ENCODE measurements around the gene GORAB. TPM values are rescaled to one million over a fixed set of nuclear protein-coding genes. Genes with fewer than 3 reads are reported as not detected.

Gene GORAB
- total and polyA plus RNA-seq, 9 of the 15 experiments (the other 6 are each of a cell fraction or from before 2014, with no cell fraction given) = 4.4 to 12.9 (median 8.9) TPM

GRCh38 chr1:170530972-170531757 lies 801 bp upstream of the GORAB start (continued):
- no peak for TF ChIP-seq KAT2B (IDR thresholded peaks at IDR 0.05; ENCODE audit: low read depth, low read length)
- TF ChIP-seq TEAD1 (CRISPR knock-in tag; IDR thresholded peaks at IDR 0.05) = 0 out of 4 replicates have a peak, but pooled peaks of 1 of the 2 experiments have one; percentile 8
- TF ChIP-seq CHD4 (IDR thresholded peaks at IDR 0.05; ENCODE audit: insufficient read depth, insufficient replicate concordance, low read depth, low read length, poor library complexity, severe bottlenecking) = peak; percentile 60
- no peak for TF ChIP-seq CEBPB (tag; IDR thresholded peaks at IDR 0.05)
- peak in 1 of 2 experiments; percentile 22; a peak in 1 of 4 replicates for TF ChIP-seq KDM1A (IDR thresholded peaks at IDR 0.05)
- no peak for TF ChIP-seq TAL1 (IDR thresholded peaks at IDR 0.05)
- no peak for TF ChIP-seq ZNF232 (CRISPR knock-in tag; IDR thresholded peaks at IDR 0.05)
- no peak for TF ChIP-seq PHF20 (IDR thresholded peaks at IDR 0.05; ENCODE audit: partially characterized antibody)
- 0 out of 2 replicates have a peak, but pooled peaks have one; percentile 47 for TF ChIP-seq BCOR (IDR thresholded peaks at IDR 0.05)
- TF ChIP-seq PBX2 (CRISPR knock-in tag; IDR thresholded peaks at IDR 0.05; ENCODE audit: low read depth) = no peak
- TF ChIP-seq PBX2 (tag; conservative IDR thresholded peaks at IDR 0.05; ENCODE audit: low read depth) = peak; percentile 59
- 0 out of 2 replicates have a peak, but pooled peaks have one; percentile 53 for TF ChIP-seq TRIM25 (IDR thresholded peaks at IDR 0.05; ENCODE audit: borderline replicate concordance)
- TF ChIP-seq ZNF445 (CRISPR knock-in tag; IDR thresholded peaks at IDR 0.05; ENCODE audit: low read depth) = no peak
- no peak; the same call in 1 of the 2 replicates for TF ChIP-seq CEBPG (CRISPR knock-in tag; IDR thresholded peaks at IDR 0.05)
- peak in 1 of 2 experiments; percentile 84; a peak in 3 of 4 replicates for TF ChIP-seq CEBPG (tag; conservative IDR thresholded peaks at IDR 0.05 in 1 of 2, IDR thresholded peaks at IDR 0.05 in 1 of 2)
- peak; percentile 44 for TF ChIP-seq MEIS2 (IDR thresholded peaks at IDR 0.05; ENCODE audit: partially characterized antibody)
- 0 out of 2 replicates have a peak, but pooled peaks have one; percentile 7 for TF ChIP-seq HES1 (IDR thresholded peaks at IDR 0.05; ENCODE audit: low read depth)
- TF ChIP-seq, protein P1, sequence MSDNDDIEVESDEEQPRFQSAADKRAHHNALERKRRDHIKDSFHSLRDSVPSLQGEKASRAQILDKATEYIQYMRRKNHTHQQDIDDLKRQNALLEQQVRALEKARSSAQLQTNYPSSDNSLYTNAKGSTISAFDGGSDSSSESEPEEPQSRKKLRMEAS (CRISPR knock-in tag; IDR thresholded peaks at IDR 0.05) = no peak
- TF ChIP-seq, protein P2, sequence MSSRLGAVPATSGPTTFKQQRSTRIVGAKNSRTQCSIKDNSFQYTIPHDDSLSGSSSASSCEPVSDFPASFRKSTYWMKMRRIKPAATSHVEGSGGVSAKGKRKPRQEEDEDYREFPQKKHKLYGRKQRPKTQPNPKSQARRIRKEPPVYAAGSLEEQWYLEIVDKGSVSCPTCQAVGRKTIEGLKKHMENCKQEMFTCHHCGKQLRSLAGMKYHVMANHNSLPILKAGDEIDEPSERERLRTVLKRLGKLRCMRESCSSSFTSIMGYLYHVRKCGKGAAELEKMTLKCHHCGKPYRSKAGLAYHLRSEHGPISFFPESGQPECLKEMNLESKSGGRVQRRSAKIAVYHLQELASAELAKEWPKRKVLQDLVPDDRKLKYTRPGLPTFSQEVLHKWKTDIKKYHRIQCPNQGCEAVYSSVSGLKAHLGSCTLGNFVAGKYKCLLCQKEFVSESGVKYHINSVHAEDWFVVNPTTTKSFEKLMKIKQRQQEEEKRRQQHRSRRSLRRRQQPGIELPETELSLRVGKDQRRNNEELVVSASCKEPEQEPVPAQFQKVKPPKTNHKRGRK (tag; IDR thresholded peaks at IDR 0.05) = peak; percentile 59
- no peak for TF ChIP-seq XRCC3 (IDR thresholded peaks at IDR 0.05)
- TF ChIP-seq ADNP (tag; IDR thresholded peaks at IDR 0.05) = 0 out of 2 replicates have a peak, but pooled peaks have one; percentile 65

Data from K562 (cell line).